A549 (cell line): ENCODE measurements around the gene ARID5B. TPM values are rescaled to one million over a fixed set of nuclear protein-coding genes. Genes with fewer than 3 reads are reported as not detected.
A peak's percentile ranks its signal among the peaks of the same experiment; 100 is the strongest.

ENCODE experiments used
- ATAC-seq, 2 experiments: fragments of 200-7000 bp in 1 of 2; fragments of >200 bp in 1 of 2; cut with Nextera tagmentation in 1 of 2; cut with Tn5 transposase in 1 of 2; 3 replicates each; pipeline versions ENCODE4 v1.8.0 to v1.9.1; 2018 to 2020; ENCODE audit warnings: mild to moderate bottlenecking in 1 of 2, moderate library complexity in 1 of 2
- CTCF ChIA-PET: fragments of 300-600 bp; sonication (Branson Sonifier 250); formaldehyde crosslinking; extraction: SDS; loops from one replicate; lab custom pipeline; 2021; ENCODE audit warnings: antibody characterized with exemption, inconsistent platforms; lab: Yijun Ruan, JAX
- POLR2A ChIA-PET: fragments of 350-600 bp; formaldehyde crosslinking; extraction: SDS; loops from one replicate; lab custom pipeline; 2021; ENCODE audit warnings: antibody characterized with exemption, inconsistent platforms; lab: Yijun Ruan, JAX
- DNase-seq, 2 experiments: peaks; one replicate each; pipeline versions ENCODE4 v3.0.0 to v3.0.0-alpha.2; 2011 to 2016; ENCODE audit warnings: low read depth in 1 of 2, low spot score in 1 of 2
- FAIRE-seq: peaks from 2 replicates; lab custom pipeline; 2011; peaks lifted over from hg19 to GRCh38; lab: Jason Lieb, UNC
- H3K27ac ChIP-seq, 2 experiments: fragments of >200 bp; sonication (Bioruptor Twin); formaldehyde crosslinking; 3 replicates each; pipeline ENCODE4 v1.5.1; 2016 to 2017
- H3K4me1 ChIP-seq: fragments of >200 bp; sonication (Bioruptor Twin); formaldehyde crosslinking; 3 replicates; pipeline ENCODE4 v1.6.1; 2016
- H3K4me2 ChIP-seq: fragments of >200 bp; sonication (Bioruptor Twin); formaldehyde crosslinking; 3 replicates; pipeline ENCODE4 v1.6.1; 2016
- H3K4me3 ChIP-seq: fragments of >200 bp; sonication (Bioruptor Twin); formaldehyde crosslinking; 3 replicates; pipeline ENCODE4 v1.5.1; 2016
- H3K9me3 ChIP-seq: fragments of >200 bp; sonication (Bioruptor Twin); formaldehyde crosslinking; 3 replicates; pipeline ENCODE4 v1.6.1; 2016
- CBX2 ChIP-seq: fragments of 200-600 bp; sonication (generic); IDR thresholded peaks from 2 replicates; pipeline ENCODE4 v1.6.1; 2016; ENCODE audit warnings: low read depth, mild to moderate bottlenecking, borderline replicate concordance
- ESRRA ChIP-seq: fragments of 150-350 bp; IDR thresholded peaks from 2 replicates; pipeline ENCODE4 v1.6.1; 2014; ENCODE audit warnings: mild to moderate bottlenecking, low read length, borderline replicate concordance
- FOXS1 ChIP-seq: fragments of 250-450 bp; sonication (Bioruptor Pico); IDR thresholded peaks from 2 replicates; pipeline ENCODE4 v1.5.0; 2020; ENCODE audit warnings: mild to moderate bottlenecking, moderate library complexity
- GATA3 ChIP-seq: IDR thresholded peaks from 2 replicates; pipeline ENCODE4 v1.6.1; 2012; ENCODE audit warnings: borderline replicate concordance
- MYC ChIP-seq: IDR thresholded peaks from 2 replicates; pipeline ENCODE4 v1.6.1; 2012; ENCODE audit warnings: mild to moderate bottlenecking, inconsistent platforms, low read length, improper control_type of control experiment, borderline replicate concordance
- POLR2A ChIP-seq: IDR thresholded peaks from 2 replicates; pipeline ENCODE4 v1.6.1; 2012; ENCODE audit warnings: mild to moderate bottlenecking, low read length
- RCOR1 ChIP-seq: fragments of 150-350 bp; IDR thresholded peaks from 2 replicates; pipeline ENCODE4 v1.6.1; 2014; ENCODE audit warnings: antibody characterized with exemption, low read length, low read depth
- RFX5 ChIP-seq: fragments of 450-650 bp; IDR thresholded peaks from 2 replicates; pipeline ENCODE4 v1.7.1; 2014; ENCODE audit warnings: antibody characterized with exemption, mild to moderate bottlenecking, moderate library complexity
- TFCP2L1 ChIP-seq: fragments of 250-450 bp; sonication (Bioruptor Pico); IDR thresholded peaks from 2 replicates; pipeline ENCODE4 v1.5.0; 2021; ENCODE audit warnings: mild to moderate bottlenecking
- WGBS: methylation state at CpG from one replicate; pipeline ENCODE4 v1.1.6; 2017; ENCODE audit errors: missing lambda C conversion rate; 5-methylcytosine and 5-hydroxymethylcytosine counted together
- polyA plus RNA-seq, 4 experiments: library from polyadenylated mRNA; depleted of rRNA in 3 of 4; stranded (reverse); fragments of >200 nt; fragmentation: RNase III in 1 of 4; extraction: RNeasy Plus Mini Kit Qiagen cat#74134 plus additional on column Dnase treatment in 1 of 4; gene quantifications; 2 replicates in 3 of 4; 3 replicates in 1 of 4; pipeline ENCODE4 v1.2.3, GENCODE V29; 2011 to 2017
- TF ChIP-seq, protein P1 (sequence below): fragments of 200-600 bp; sonication (generic); IDR thresholded peaks from 2 replicates; pipeline ENCODE4 v1.6.1; 2016; ENCODE audit warnings: antibody characterized with exemption, mild to moderate bottlenecking, moderate library complexity

ARID5B gene
- polyA plus RNA-seq, 2 of the 4 experiments (the other 2 are of a cell fraction): 0.75 to 1.6 TPM

DNA sequence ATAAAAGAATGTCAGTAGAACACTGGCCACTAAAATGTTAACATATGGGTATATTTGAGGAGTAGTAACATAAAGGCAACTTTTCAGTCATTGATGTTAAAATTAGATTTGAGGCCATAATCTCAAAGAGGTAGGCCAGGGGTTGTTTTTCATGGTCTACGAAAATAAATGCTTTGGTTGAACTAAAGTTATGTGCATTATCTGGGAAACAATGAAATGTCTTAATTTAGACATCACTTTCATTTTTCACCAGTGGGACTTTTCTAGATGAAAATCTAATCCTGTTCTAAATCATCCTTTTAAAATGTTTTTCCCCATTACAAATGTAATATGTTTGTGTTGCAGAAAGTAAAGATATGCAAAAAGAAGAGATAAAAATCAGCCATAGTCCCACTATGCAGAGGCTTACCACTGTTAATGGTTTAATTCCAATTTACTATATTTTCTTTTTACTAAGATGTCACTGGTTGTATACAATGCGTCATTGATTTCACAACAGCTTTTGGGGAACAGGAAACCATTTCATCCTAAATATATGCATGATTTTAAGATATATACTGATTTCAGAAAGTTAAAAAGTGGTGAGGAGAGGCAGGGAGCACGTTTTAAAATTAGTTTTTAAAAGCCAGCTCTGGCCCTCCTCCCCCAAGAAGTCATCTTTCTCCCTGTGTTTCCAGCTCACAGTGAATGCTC is 64.3 kb downstream of the ARID5B start:
- 42% methylated on average over 3 of the region's 3 CpGs for WGBS
- POLR2A ChIA-PET: no interaction called here

DNA sequence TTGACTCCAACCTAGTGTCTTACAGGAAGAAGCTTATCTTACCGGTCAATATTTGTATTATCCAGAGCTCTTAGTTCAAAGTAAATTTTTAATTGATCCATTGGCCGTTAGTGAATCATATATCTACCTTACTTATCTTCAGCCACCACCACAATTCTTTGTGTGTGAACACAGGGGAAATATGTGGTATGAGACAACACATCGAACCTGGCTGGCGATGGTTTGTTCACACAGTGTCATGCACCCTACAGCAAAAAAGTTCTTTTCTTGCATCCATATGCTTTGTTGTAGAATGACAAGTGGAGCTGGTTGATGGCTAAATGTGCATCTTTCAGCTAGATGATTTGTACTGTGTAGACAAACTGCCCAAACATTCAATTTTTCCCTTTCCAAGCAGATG is 65.8 kb downstream of the ARID5B start:
- no peak for FAIRE-seq
- Histone ChIP-seq H3K4me2 (no peak overlapping the region), H3K4me3 (no peak overlapping the region), H3K4me1 (peaks cover 23% of the 10 kb centered on the region), H3K27ac (no peak overlapping the region), H3K9me3 (no peaks in the 10 kb centered on the region; the same call in 2 of the 3 replicates)
- no peak for DNase-seq
- POLR2A ChIA-PET: no interaction called here
- ATAC-seq: no peak
- TF ChIP-seq ESRRA (no peak), RCOR1 (no peak), FOXS1 (no peak), POLR2A (no peak)
- WGBS: 86% methylated on average over 4 of the region's 4 CpGs
- CTCF ChIA-PET: interaction anchor here (0.6 kb wide), 1 partner anchor 1087 kb away, joined by 3 read pairs; no protein-coding TSS in a partner anchor

More for the DNA sequence above, 64.3 kb downstream of the ARID5B start:
- Histone ChIP-seq H3K27ac (no peak overlapping the region), H3K4me3 (no peak overlapping the region), H3K4me1 (peaks cover 19% of the 10 kb centered on the region), H3K4me2 (no peak overlapping the region)
- no peak for FAIRE-seq
- CTCF ChIA-PET: no interaction called here
- no peak for DNase-seq
- TF ChIP-seq MYC (no peak), GATA3 (no peak)
- TF ChIP-seq, all 56 proteins: peak for 0
- no peak for ATAC-seq
- no peaks in the 10 kb centered on the region; the same call in 2 of the 3 replicates for H3K9me3 ChIP-seq

DNA sequence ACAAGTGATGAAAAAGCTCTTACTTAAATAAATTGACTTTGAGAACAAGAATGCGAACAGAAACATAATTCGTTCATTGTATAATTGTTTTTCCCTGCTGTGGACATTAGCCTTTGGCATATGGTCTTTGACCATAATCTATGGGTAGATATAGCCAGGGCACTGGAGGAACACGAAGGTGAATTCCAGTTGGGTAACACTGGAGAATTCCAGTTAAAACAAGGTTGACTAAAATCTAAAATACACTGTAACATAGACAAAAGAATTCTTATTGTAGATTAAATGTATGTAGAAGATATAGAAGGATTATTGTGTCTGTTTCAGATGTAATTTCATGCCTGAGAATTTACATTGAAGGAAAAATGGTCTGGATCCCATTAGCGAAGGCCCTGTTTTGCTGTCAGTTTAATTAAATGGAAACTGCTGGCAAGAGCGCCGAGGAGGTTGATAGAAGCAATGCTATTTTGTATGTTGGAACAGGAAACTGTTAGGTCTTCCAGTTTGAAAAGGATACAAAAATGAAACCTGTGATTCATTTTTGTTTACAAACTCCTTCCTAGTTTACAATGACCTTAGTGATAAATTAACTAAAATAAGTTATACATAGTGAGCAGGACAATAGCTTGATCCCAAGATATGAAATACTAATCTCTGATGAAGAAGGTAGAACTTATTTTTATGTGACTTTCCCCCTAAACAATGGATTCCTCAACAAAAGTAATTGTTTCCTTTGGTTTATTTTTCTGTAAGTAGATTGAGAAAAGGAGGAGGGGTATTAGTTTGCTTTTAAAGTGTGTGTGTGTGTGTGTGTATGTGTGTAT is 68.9 kb downstream of the ARID5B start:
- peaks cover 19% of the 10 kb centered on the region for H3K4me1 ChIP-seq
- H3K4me2 ChIP-seq: peak overlapping the region; percentile 23; the same call in 1 of the 3 replicates
- ATAC-seq: no peak
- FAIRE-seq: no peak
- WGBS: 79% methylated on average over 6 of the region's 6 CpGs
- CTCF ChIA-PET: no interaction called here
- no peaks in the 10 kb centered on the region; the same call in 2 of the 3 replicates for H3K9me3 ChIP-seq
- POLR2A ChIA-PET: interaction anchor here (0.5 kb wide), 1 partner anchor 23 kb away, joined by 6 read pairs; no protein-coding TSS in a partner anchor
- DNase-seq: no peak
- no peak overlapping the region for H3K4me3 ChIP-seq
- no peak overlapping the region for H3K27ac ChIP-seq
- TF ChIP-seq FOXS1 (no peak), GATA3 (no peak), TFCP2L1 (CRISPR knock-in tag) (no peak)

DNA sequence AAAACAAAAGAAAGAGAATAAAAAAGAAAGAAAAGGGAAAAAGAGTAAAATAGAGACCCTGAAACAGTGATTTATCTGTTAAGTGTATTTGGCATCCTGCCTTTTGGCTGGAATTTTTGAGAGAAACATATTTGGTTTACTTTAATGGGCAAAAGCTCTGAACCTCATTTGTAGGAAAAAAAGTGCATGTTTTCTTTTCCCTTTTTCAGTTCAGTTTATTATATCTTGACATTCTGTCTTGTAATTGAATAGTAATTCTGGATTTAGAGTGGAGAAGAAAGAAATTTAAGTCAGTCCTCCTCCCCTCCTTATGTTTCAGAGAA is 69.5 kb downstream of the ARID5B start:
- ChIA-PET CTCF (no interaction called here), POLR2A (interaction anchor here (0.5 kb wide), 1 partner anchor 24 kb away, joined by 6 read pairs; no protein-coding TSS in a partner anchor)

More for the DNA sequence above, 69.5 kb downstream of the ARID5B start:
- Histone ChIP-seq H3K27ac (no peak overlapping the region), H3K4me1 (peaks cover 24% of the 10 kb centered on the region), H3K4me2 (peak overlapping the region; percentile 23; the same call in 1 of the 3 replicates), H3K4me3 (no peak overlapping the region), H3K9me3 (no peaks in the 10 kb centered on the region; the same call in 2 of the 3 replicates)
- TF ChIP-seq RFX5 (no peak), CBX2 (no peak)
- TF ChIP-seq, protein P1, sequence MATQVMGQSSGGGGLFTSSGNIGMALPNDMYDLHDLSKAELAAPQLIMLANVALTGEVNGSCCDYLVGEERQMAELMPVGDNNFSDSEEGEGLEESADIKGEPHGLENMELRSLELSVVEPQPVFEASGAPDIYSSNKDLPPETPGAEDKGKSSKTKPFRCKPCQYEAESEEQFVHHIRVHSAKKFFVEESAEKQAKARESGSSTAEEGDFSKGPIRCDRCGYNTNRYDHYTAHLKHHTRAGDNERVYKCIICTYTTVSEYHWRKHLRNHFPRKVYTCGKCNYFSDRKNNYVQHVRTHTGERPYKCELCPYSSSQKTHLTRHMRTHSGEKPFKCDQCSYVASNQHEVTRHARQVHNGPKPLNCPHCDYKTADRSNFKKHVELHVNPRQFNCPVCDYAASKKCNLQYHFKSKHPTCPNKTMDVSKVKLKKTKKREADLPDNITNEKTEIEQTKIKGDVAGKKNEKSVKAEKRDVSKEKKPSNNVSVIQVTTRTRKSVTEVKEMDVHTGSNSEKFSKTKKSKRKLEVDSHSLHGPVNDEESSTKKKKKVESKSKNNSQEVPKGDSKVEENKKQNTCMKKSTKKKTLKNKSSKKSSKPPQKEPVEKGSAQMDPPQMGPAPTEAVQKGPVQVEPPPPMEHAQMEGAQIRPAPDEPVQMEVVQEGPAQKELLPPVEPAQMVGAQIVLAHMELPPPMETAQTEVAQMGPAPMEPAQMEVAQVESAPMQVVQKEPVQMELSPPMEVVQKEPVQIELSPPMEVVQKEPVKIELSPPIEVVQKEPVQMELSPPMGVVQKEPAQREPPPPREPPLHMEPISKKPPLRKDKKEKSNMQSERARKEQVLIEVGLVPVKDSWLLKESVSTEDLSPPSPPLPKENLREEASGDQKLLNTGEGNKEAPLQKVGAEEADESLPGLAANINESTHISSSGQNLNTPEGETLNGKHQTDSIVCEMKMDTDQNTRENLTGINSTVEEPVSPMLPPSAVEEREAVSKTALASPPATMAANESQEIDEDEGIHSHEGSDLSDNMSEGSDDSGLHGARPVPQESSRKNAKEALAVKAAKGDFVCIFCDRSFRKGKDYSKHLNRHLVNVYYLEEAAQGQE: no peak
- DNase-seq (no peak), FAIRE-seq (no peak), ATAC-seq (no peak)
